PC-9 (cell line): ENCODE measurements around the gene ARHGEF7.

Experiments
- EZH2 ChIP-seq: fragments of 200-600 bp; sonication (generic); IDR thresholded peaks from 2 replicates; pipeline ENCODE4 v1.8.0; 2017; ENCODE audit warnings: antibody characterized with exemption, low read depth
- TF ChIP-seq, protein P1 (sequence below): fragments of 200-600 bp; sonication (generic); conservative IDR thresholded peaks from 2 replicates; pipeline ENCODE4 v1.6.1; 2017; ENCODE audit warnings: mixed run types, antibody characterized with exemption, mild to moderate bottlenecking, moderate library complexity

DNA sequence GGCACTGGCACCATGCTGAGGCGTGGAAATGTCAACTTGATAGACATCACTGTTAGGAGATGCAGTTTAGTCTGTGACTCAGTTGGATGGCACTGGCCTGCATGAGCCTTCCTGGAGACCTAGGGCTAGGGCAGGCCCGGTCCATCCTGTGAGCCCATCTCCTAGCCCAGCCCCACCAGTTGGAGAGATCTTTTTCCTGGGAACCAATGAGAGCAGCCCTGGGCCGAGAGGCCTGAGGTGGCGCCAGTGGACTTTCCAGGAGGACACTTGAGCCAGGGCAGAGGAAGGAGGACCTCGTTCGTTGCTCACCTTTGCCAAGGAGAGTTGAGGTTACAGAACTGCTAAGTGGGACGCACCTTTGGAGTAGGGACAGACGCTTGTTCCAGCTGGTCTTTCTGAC, 104.8 kb downstream of the ARHGEF7 start:
- TF ChIP-seq, protein P1, sequence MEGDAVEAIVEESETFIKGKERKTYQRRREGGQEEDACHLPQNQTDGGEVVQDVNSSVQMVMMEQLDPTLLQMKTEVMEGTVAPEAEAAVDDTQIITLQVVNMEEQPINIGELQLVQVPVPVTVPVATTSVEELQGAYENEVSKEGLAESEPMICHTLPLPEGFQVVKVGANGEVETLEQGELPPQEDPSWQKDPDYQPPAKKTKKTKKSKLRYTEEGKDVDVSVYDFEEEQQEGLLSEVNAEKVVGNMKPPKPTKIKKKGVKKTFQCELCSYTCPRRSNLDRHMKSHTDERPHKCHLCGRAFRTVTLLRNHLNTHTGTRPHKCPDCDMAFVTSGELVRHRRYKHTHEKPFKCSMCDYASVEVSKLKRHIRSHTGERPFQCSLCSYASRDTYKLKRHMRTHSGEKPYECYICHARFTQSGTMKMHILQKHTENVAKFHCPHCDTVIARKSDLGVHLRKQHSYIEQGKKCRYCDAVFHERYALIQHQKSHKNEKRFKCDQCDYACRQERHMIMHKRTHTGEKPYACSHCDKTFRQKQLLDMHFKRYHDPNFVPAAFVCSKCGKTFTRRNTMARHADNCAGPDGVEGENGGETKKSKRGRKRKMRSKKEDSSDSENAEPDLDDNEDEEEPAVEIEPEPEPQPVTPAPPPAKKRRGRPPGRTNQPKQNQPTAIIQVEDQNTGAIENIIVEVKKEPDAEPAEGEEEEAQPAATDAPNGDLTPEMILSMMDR: no peak
- no peak for TF ChIP-seq EZH2
